Fibroblast of mammary gland (primary cell): Measurements from ENCODE around the gene RAX2.

ENCODE experiments used
- DNase-seq: peaks from one replicate; pipeline ENCODE4 v3.0.0-alpha.2; 2010; ENCODE audit warnings: low read depth
- H3K4me3 ChIP-seq: 2 replicates; pipeline ENCODE4 v1.5.1; 2011; ENCODE audit warnings: low read depth, mild to moderate bottlenecking, low read length, moderate library complexity; ENCODE audit not compliant: control insufficient read depth
- CTCF ChIP-seq: conservative IDR thresholded peaks from 2 replicates; pipeline ENCODE4 v1.5.1; 2011; ENCODE audit warnings: low read depth, low read length, inconsistent platforms; ENCODE audit not compliant: control insufficient read depth, insufficient read depth

The RAX2 gene

GRCh38 chr19:3803114-3803888, 31.3 kb upstream of the RAX2 start:
- H3K4me3 ChIP-seq, result no peak overlapping the region
- TF ChIP-seq CTCF, result no peak
- DNase-seq, result no peak

GRCh38 chr19:3801412-3802096, 29.5 kb upstream of the RAX2 start:
- no peak overlapping the region for H3K4me3 ChIP-seq
- DNase-seq, result no peak
- TF ChIP-seq CTCF, result peak; percentile 21

- no peak for TF ChIP-seq CTCF
- no peak for DNase-seq
- no peak overlapping the region for H3K4me3 ChIP-seq
These were observed 29.0 kb upstream of the RAX2 start for GRCh38 chr19:3800996-3801395.

- DNase-seq, result no peak
- no peak for TF ChIP-seq CTCF
- H3K4me3 ChIP-seq, result no peak overlapping the region
These were observed 26.1 kb upstream of the RAX2 start for GRCh38 chr19:3798137-3798536.

- DNase-seq, result no peak
- TF ChIP-seq CTCF, result no peak
- no peak overlapping the region for H3K4me3 ChIP-seq
These were observed 24.3 kb upstream of the RAX2 start for GRCh38 chr19:3796358-3796757.

GRCh38 chr19:3793799-3794198, 21.8 kb upstream of the RAX2 start:
- H3K4me3 ChIP-seq, result no peak overlapping the region
- no peak for DNase-seq
- TF ChIP-seq CTCF, result no peak
